H54 (cell line): ENCODE data around the gene LRMDA.

Experiments
- DNase-seq: peaks from one replicate; pipeline ENCODE4 v3.0.0; 2011; ENCODE audit warnings: low spot score, mixed read lengths; ENCODE audit not compliant: insufficient read length
- FAIRE-seq: peaks from 3 replicates; lab custom pipeline; 2011; peaks lifted over from hg19 to GRCh38; lab: Jason Lieb, UNC
- POLR2A ChIP-seq: IDR thresholded peaks from 2 replicates; pipeline ENCODE4 v1.6.1; 2011; ENCODE audit warnings: low read depth, mild to moderate bottlenecking, low read length

Gene LRMDA

DNA sequence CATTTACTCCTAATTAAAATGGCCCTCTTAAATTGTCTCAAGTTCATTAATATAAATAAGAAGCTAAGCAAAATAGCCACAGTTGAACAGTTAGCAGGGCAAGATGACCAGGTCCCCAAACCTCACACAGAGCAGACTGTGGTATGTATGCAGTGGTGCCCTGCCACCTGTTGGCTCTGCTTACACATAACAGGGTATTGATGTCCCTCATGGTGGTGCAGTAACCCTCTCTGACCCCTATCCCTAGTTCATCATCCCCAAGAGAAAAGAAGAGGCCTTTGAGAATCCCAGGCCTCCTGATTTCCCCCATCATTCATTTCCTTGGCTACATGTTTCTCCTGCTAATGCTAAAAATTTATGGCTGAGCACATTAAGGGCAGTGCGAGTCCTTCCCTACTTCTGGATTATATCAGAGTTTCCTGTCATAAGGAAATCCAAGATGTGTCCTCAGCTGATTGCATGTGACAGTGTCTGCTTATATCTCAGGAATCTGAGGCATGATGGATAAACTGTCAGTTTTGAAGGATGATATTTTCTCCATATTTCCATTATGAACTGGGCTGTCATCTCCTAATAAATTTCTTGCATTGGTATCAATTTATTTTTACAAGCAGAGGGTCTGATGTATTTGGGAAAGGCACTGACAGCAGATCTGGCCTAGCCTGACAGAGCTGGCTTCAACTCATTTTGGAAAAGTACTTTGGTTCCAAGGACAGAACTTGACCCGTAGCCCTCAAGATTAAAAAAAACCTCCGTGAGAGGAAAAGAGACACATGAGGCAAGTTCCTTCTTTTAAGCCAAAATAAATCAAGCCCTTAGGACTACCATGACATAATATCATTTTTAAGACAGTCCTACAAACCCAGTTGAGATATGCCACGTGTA, 880.6 kb downstream of the LRMDA start:
- FAIRE-seq (peak; percentile 82), DNase-seq (peak; percentile 35)

DNA sequence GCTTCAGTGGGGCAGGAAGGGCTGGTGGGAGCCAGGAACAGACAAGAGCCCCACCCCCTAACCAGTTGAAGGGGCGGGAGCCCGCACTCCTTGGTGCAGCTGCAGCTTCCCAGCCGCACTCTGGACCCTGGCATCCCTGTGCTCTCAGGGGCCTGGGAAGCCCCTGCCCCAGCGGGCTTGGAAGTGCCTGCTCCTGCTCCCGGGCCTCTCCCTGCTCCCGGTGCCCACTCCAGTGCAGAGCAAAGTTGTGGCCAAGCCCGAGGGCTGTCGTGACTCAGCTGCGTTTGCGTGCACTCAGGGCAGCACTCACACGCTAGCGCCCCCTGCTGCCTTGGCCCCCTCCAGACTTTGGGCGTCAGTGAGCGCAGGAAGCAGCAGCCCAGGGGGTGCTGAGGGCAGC, 883.8 kb downstream of the LRMDA start:
- DNase-seq (no peak), FAIRE-seq (no peak)
- no peak for TF ChIP-seq POLR2A

More for the DNA sequence above, 880.6 kb downstream of the LRMDA start:
- no peak for TF ChIP-seq POLR2A

DNA sequence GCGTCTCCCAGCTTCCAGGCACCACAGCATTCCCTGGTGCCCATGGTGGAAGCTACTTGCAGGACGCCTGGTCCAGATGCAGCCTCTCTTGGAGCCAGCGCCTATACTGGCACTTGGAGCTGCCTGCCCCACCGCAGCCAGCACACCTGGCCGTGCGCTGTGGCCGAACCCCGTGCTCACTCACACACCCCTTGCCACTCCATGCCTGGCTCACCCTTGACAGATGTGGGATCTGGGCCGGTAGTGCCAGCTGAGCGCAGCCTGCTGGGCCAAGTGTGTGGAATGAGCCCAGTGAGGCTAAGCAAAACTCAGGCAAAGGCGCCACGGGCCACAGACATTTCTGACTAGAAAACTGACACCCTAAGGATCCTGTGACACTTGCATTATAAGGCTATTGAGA, 884.8 kb downstream of the LRMDA start:
- TF ChIP-seq POLR2A, result no peak
- FAIRE-seq (no peak), DNase-seq (no peak)

DNA sequence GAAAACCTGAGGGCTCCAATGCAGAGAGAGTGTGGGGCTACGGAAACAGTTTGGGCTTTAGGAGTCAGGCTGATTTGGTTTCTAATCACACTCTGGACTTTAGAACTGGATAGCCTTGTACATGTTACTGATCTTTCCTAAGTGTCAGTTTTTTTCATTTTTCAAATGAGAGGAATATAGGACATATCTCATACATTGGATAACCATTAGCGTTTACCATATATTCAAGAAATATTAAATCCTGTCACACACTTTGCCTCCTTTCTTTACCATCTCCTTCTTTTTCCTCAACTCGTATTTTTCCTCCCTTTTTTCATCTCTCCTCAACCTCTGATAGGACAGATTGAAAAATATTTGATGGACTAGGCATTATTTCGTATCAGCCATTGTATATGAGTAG, 885.7 kb downstream of the LRMDA start:
- DNase-seq (no peak), FAIRE-seq (no peak)
- TF ChIP-seq POLR2A, result no peak

DNA sequence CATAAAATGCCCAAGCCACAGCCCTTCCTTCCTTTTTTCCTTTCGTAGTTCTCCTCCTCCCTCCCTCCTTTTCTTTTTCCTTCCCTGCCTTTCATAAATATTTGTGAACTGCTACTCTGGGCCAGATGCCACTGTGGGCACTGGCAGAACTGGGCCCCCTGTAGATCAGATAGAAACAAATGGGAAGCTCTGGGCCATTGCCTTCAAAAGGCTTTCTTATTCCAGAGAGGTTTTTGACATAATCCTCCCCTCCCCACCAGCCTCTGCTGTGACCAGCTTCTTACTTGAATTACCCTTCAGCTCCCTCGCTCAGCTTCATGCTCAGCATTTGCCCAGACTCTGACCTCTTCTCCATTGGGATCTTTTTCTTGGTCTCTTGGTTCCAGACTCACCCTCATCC, 886.8 kb downstream of the LRMDA start:
- FAIRE-seq (no peak), DNase-seq (no peak)
- no peak for TF ChIP-seq POLR2A

DNA sequence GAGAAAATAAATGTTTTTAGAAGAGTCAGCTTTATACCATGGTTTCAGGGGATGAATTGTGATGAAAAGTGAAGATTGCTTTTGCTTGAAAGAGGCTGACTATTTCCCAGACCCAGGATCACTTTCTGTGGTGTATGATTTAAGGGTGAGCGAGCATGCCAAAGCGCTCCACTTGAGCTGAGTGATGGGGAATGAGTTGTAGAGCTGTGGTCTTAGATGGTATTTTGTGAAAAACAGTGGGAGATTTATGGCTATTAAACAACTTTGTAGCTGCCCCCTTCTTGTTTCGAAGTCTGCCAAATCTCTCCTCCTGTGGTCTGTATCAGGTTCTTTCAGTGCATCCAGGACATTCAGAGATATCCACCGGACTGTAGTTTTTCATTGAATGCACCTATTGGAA, 888.2 kb downstream of the LRMDA start:
- FAIRE-seq (no peak), DNase-seq (no peak)
- TF ChIP-seq POLR2A, result no peak

DNA sequence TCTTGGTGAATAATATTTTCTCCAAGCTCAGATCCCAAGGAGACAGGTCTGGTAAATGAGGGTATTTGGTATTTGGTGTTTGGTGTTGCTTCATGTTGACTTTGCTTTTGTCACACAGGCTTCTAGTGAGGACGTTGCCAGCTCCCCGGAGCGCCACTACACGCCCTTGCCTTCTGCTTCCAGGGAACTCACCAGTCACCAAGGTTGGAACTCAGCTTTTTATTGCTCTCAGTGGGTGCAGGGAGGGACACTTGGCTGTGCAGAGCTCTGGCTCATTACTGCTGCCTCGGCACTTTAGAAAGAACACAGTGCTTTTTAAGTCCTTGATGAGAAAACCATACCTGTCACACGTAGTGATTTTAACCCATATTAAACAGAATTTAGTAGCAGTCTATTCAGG, 892.9 kb downstream of the LRMDA start:
- no peak for TF ChIP-seq POLR2A
- DNase-seq (no peak), FAIRE-seq (no peak)

DNA sequence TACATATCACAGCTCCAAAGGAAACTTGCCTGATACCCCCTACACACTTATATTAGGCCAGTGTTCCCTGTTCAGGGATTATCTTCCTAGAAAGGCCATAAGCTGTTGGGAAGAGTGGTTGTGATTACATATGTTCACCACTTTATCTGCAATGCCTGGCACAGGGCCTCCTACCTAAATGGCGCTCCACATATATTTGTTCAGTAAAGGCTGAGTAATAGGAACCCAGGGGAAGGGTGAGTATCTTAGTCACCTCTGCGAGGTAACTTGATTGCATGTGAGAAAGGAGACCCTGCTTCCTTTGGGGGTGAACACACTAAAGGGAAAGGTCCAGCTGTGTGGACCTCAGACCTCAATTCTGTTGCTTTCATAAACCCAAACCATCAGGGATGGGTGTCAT, 896.0 kb downstream of the LRMDA start:
- DNase-seq (no peak), FAIRE-seq (no peak)
- TF ChIP-seq POLR2A, result no peak

DNA sequence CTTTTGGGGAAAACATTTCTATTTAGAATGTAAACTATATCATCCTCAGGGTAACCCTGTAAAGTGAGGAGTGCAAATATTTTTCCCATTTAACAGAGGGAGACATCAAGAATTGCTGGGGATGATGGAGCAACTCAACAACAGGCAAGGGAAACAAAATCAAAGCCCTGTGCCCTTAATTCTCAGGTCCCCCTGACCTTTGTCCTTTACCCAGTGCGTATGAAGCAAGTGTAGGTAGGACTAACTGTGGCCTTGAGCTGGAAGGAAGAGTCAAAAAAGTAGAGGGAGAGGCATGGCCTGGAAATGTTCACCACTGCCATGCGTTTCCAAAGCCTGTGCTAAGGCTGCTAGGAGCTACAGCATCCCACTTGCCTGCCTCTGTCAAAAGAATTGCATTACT, 896.9 kb downstream of the LRMDA start:
- no peak for DNase-seq
- no peak for TF ChIP-seq POLR2A
- no peak for FAIRE-seq

DNA sequence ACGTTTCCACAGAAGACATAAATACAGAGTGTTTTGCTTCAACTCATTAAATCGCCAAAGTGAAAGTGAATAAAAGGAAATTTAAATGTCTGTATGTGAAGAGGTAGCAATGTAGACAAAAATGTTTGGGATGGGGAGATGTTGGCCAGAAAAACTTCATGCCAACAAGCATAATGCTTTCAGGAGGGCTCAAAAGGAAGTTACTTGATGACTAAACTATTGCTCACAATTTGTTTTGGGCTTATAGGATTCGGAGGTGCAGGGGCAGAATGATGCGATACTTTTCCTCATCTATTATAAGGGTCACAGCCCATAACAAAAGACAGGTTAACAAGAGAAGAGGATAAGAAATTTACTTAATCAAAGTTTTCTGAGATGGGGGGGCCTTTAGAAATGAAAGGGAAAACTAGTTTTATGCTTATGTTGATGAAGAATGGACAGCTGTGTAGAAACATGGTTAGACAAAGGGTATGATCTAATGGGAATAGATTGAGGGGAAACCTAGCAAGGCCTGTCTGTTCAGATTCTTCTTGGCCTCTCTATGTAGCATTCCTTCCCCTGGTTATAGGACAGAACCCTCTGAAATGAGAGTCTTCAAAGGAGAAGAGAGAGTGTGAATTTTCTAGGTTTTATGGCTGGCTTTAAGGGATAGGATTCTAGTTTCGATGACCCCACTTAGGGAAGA, 898.6 kb downstream of the LRMDA start:
- FAIRE-seq, result peak; percentile 94
- TF ChIP-seq POLR2A, result no peak

DNA sequence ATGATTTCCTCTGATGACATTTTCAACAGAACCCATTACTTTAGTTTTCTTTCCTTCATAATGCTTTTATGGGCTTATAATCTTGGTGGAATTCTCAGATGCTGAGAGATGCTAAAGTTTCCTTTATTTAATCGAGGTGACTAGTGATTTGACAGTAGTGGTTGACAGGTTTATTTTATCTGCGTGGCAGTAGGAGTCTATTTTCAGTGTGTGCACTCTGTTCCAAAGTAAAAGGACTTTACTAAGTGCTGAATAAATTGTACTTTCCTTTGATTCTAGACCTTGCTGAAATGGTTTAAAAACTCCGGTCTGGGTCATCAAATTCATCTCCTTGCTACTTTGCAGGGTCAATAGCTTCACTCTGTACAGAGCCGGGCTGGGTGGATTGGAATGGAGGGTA, 900.3 kb downstream of the LRMDA start:
- FAIRE-seq (no peak), DNase-seq (no peak)

More for the DNA sequence above, 898.6 kb downstream of the LRMDA start:
- peak; percentile 26 for DNase-seq

DNA sequence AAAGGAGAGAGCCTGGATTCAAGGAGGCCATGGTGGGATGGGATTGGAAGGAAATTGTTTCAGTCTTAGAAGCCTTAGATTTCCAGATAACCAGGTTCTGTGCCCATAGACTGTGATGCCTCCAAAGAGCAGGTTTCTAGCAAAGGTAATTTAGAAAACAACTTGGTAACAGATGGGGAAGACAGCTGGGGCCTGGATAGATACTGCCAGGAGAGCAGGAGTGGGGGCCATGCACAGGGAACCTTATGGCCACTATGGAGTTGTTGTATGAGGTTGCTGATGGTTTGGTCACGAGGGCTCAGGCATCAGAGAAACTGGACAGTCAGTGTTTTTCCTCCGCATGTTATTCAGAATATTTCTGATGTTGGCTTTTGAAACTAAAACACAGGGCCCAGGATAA, 901.9 kb downstream of the LRMDA start:
- no peak for FAIRE-seq
- no peak for TF ChIP-seq POLR2A
- DNase-seq, result no peak

More for the DNA sequence above, 900.3 kb downstream of the LRMDA start:
- TF ChIP-seq POLR2A, result no peak

DNA sequence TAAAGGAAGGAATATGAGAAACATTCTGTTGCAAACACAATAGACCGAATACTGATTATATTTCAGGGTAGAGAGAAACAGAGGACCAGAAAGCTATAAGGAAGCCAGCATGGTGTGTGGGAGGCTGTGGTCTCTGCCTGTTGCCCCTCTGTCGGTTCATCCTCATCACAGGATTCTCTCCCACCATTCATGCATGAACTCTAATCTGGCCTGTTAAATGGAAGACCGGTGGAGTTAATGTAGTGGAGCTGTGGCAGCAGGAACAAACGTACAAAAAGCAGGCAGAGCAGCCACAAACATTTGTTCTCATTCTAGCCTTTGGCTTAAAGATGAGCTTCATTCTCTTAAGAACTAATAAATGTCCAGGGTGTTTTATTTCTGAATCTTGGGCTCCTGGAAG, 902.4 kb downstream of the LRMDA start:
- TF ChIP-seq POLR2A, result no peak
- no peak for DNase-seq
- no peak for FAIRE-seq

DNA sequence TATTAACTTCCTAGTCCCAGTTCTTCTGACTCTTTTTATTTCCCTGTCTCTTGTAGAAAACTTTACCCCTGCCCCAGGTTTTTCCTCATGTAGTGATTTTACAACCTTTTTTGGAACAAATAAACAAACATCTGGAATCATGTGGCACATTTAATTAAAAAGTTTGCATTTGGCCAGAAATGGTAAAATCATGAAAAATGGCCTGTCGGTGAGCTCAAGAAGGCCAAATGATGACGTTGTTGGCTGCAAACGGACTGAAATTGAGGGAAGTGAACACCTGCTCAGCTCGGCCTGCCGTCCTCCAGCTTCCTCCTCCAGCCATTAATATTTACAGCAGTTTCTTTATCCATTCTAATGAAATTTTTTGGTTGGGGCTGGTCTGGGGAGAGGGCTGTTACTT, 902.8 kb downstream of the LRMDA start:
- no peak for DNase-seq
- TF ChIP-seq POLR2A, result no peak
- FAIRE-seq, result no peak
